DOHH2 (cell line): ENCODE data around the gene MET.

Experiments used
- CTCF ChIP-seq: fragments of 200-600 bp; sonication (generic); IDR thresholded peaks from one replicate; pipeline ENCODE4 v1.5.1; 2014; ENCODE audit warnings: antibody characterized with exemption, mild to moderate bottlenecking, low read depth, low read length; ENCODE audit not compliant: poor library complexity, severe bottlenecking
- EZH2phosphoT487 ChIP-seq: fragments of 200-600 bp; sonication (generic); IDR thresholded peaks from 2 replicates; pipeline ENCODE4 v1.6.1; 2017; ENCODE audit warnings: borderline replicate concordance, mild to moderate bottlenecking, antibody characterized with exemption, low read length, moderate library complexity, mixed read lengths

- TF ChIP-seq EZH2phosphoT487 (no peak), CTCF (no peak)
These were observed 41.5 kb downstream of the MET start for GRCh38 chr7:116713500-116713899.
